MM.1S (cell line): ENCODE measurements around the gene MAP4.

Source experiments
- EZH2 ChIP-seq: fragments of 300-600 bp; sonication (generic); optimal IDR thresholded peaks from 2 replicates; pipeline ENCODE3; 2017; ENCODE audit warnings: low read depth, mild to moderate bottlenecking, antibody characterized with exemption, low read length, mixed read lengths
- EZH2phosphoT487 ChIP-seq: fragments of 300-600 bp; sonication (generic); IDR thresholded peaks from 2 replicates; pipeline ENCODE4 v1.6.1; 2018; ENCODE audit warnings: antibody characterized with exemption, low read length
- TF ChIP-seq, protein P1 (sequence below): fragments of 300-600 bp; sonication (generic); IDR thresholded peaks from 2 replicates; pipeline ENCODE4 v1.5.1; 2016; ENCODE audit warnings: antibody characterized with exemption, low read length, mixed read lengths

DNA sequence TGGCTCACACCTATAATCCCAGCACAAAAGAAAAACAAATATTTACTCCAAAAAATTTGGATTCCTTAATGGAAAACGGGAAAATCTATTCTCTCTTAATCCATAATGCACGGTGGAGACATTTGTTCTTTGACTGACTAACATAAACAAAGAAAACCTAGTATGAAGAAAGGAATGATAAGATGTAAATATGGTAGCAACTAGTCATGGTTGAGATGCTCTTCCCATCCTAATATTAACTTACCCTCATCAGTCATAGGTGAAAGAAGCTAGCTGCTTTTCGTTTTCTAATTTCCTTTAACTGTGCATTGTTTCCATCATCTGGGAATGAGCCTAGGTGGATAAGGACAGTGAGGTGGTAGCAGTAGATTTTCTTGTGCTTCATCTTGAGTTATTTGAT lies 22.0 kb downstream of the MAP4 start:
- TF ChIP-seq, protein P1, sequence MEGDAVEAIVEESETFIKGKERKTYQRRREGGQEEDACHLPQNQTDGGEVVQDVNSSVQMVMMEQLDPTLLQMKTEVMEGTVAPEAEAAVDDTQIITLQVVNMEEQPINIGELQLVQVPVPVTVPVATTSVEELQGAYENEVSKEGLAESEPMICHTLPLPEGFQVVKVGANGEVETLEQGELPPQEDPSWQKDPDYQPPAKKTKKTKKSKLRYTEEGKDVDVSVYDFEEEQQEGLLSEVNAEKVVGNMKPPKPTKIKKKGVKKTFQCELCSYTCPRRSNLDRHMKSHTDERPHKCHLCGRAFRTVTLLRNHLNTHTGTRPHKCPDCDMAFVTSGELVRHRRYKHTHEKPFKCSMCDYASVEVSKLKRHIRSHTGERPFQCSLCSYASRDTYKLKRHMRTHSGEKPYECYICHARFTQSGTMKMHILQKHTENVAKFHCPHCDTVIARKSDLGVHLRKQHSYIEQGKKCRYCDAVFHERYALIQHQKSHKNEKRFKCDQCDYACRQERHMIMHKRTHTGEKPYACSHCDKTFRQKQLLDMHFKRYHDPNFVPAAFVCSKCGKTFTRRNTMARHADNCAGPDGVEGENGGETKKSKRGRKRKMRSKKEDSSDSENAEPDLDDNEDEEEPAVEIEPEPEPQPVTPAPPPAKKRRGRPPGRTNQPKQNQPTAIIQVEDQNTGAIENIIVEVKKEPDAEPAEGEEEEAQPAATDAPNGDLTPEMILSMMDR: no peak
- TF ChIP-seq EZH2 (no peak), EZH2phosphoT487 (no peak)
